ENCODE measurements around the gene ZBTB7B.

Gene ZBTB7B

DNA sequence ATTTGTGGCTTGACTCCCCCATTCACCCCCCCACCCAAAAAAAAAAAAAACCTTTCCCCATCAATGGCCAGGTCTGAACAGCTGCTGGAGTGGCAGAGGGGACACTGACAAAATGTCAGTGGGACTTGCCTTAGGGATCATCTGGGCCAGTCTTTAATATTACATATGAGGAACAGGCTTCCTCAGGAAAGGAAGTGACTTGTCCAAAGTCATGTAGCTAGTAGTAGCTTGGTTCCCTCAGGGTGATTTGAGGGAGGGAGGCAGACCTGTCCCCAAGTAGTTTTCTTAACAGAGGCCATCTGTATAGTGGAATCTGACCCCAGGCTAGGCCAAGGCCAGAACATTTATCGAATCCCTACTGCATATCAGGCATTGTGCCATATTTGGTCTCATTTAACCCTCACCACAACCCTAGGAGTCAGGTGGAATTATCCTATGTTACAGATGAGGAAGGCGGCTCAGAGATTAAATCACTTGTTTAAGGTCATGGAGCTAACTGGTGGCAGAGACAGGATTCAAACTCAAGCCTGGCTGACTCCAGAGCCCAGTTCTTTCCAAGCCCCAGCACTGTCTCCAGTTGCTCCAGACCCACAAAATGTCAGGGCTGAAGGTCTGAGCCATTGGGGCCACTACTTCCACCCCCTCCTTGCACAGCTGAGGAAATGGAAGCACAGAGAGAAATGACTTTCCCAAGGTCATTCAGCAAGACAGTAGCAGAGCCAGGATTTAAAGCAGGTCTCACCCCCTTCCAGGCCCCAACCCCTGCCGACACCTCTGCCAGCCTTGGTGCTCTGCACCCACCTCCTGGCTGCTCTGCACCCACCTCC lies 10.4 kb downstream of the ZBTB7B start:
- TF ChIP-seq ZBTB7A (IDR thresholded peaks at IDR 0.05; ENCODE audit: low read depth) (no peak), NFIC (IDR thresholded peaks at IDR 0.05) (no peak), REST (IDR thresholded peaks at IDR 0.05; ENCODE audit: low read depth) (no peak), FOXM1 (IDR thresholded peaks at IDR 0.05; ENCODE audit: borderline replicate concordance, low read depth) (no peak), RAD21 (IDR thresholded peaks at IDR 0.05; ENCODE audit: low read depth) (no peak), EP300 (IDR thresholded peaks at IDR 0.05; ENCODE audit: borderline replicate concordance) (no peak), USF1 (IDR thresholded peaks at IDR 0.05) (no peak), CEBPB (IDR thresholded peaks at IDR 0.05) (no peak), TAF1 (IDR thresholded peaks at IDR 0.05; ENCODE audit: low read depth) (no peak), EGR1 (IDR thresholded peaks at IDR 0.05) (no peak), TCF12 (IDR thresholded peaks at IDR 0.05; ENCODE audit: low read depth) (no peak), CREB1 (IDR thresholded peaks at IDR 0.05; ENCODE audit: low read depth) (no peak), TEAD4 (IDR thresholded peaks at IDR 0.05) (no peak)
- TF ChIP-seq, protein P1, sequence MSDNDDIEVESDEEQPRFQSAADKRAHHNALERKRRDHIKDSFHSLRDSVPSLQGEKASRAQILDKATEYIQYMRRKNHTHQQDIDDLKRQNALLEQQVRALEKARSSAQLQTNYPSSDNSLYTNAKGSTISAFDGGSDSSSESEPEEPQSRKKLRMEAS (IDR thresholded peaks at IDR 0.05), result no peak

DNA sequence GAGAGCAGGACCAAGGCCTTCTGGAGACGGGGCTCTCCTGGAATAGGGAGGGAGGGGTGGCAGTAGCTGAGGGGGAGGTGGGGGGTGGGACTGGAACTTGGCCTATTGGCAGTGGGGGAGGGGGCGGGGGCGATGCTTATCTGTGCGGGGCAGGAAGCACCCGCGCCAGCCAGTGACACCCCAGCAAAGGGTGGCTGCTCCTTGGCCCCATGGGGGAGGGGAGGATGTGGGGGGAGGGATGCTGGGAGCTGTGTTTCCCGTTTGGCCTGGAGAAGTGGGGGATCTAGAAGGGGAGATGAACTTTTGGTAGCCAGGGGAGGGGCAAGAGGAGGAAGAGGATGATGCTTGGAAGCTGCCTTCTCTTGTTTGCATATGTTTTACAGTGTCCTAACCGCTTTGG lies 11.0 kb downstream of the ZBTB7B start:
- TF ChIP-seq CEBPB (IDR thresholded peaks at IDR 0.05) (no peak), CREB1 (IDR thresholded peaks at IDR 0.05; ENCODE audit: low read depth) (no peak), TAF1 (IDR thresholded peaks at IDR 0.05; ENCODE audit: low read depth) (no peak), RAD21 (IDR thresholded peaks at IDR 0.05; ENCODE audit: low read depth) (no peak), EP300 (IDR thresholded peaks at IDR 0.05; ENCODE audit: borderline replicate concordance) (no peak), TCF12 (IDR thresholded peaks at IDR 0.05; ENCODE audit: low read depth) (no peak), USF1 (IDR thresholded peaks at IDR 0.05) (no peak), NFIC (IDR thresholded peaks at IDR 0.05) (no peak), REST (IDR thresholded peaks at IDR 0.05; ENCODE audit: low read depth) (no peak), FOXM1 (IDR thresholded peaks at IDR 0.05; ENCODE audit: borderline replicate concordance, low read depth) (no peak), EGR1 (IDR thresholded peaks at IDR 0.05) (no peak), TEAD4 (IDR thresholded peaks at IDR 0.05) (no peak), YY1 (IDR thresholded peaks at IDR 0.05; ENCODE audit: low read depth) (no peak), ZBTB7A (IDR thresholded peaks at IDR 0.05; ENCODE audit: low read depth) (no peak)
- TF ChIP-seq, protein P1 (IDR thresholded peaks at IDR 0.05), result no peak

DNA sequence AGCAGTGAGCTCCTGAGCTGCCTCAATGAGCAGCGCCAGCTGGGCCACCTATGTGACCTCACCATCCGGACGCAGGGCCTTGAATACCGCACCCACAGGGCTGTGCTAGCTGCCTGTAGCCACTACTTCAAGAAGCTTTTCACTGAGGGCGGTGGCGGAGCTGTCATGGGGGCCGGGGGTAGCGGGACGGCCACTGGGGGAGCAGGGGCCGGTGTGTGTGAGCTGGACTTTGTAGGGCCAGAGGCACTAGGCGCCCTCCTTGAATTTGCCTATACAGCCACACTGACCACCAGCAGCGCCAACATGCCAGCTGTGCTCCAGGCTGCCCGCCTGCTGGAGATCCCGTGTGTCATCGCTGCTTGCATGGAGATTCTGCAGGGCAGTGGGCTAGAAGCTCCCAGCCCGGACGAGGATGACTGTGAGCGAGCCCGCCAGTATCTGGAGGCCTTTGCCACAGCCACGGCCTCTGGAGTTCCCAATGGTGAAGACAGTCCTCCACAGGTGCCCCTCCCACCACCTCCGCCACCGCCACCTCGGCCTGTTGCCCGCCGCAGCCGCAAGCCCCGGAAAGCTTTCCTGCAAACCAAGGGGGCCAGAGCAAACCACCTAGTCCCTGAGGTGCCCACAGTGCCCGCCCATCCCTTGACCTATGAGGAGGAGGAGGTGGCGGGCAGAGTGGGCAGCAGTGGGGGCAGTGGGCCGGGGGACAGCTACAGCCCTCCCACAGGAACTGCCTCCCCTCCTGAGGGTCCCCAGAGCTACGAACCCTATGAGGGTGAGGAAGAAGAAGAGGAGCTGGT lies 12.3 kb downstream of the ZBTB7B start:
- no peak for TF ChIP-seq USF1 (IDR thresholded peaks at IDR 0.05)
- no peak for TF ChIP-seq TEAD4 (IDR thresholded peaks at IDR 0.05)
- TF ChIP-seq RAD21 (IDR thresholded peaks at IDR 0.05; ENCODE audit: low read depth), result no peak
- TF ChIP-seq EP300 (IDR thresholded peaks at IDR 0.05; ENCODE audit: borderline replicate concordance), result no peak
- no peak for TF ChIP-seq CEBPB (IDR thresholded peaks at IDR 0.05)
- no peak for TF ChIP-seq YY1 (IDR thresholded peaks at IDR 0.05; ENCODE audit: low read depth)
- TF ChIP-seq, protein P1 (IDR thresholded peaks at IDR 0.05), result no peak
- no peak for TF ChIP-seq REST (IDR thresholded peaks at IDR 0.05; ENCODE audit: low read depth)
- TF ChIP-seq EGR1 (IDR thresholded peaks at IDR 0.05), result no peak
- no peak for TF ChIP-seq TAF1 (IDR thresholded peaks at IDR 0.05; ENCODE audit: low read depth)
- no peak for TF ChIP-seq FOXM1 (IDR thresholded peaks at IDR 0.05; ENCODE audit: borderline replicate concordance, low read depth)
- TF ChIP-seq TCF12 (IDR thresholded peaks at IDR 0.05; ENCODE audit: low read depth), result no peak
- no peak for TF ChIP-seq NFIC (IDR thresholded peaks at IDR 0.05)
- no peak for TF ChIP-seq CREB1 (IDR thresholded peaks at IDR 0.05; ENCODE audit: low read depth)
- TF ChIP-seq ZBTB7A (IDR thresholded peaks at IDR 0.05; ENCODE audit: low read depth), result no peak

Measured in Ishikawa (cell line).